Ureter (tissue), 1 donor: ENCODE results near the gene CD4. TPM values are rescaled to one million over a fixed set of nuclear protein-coding genes. Genes with fewer than 3 reads are reported as not detected.
A peak's percentile ranks its signal among the peaks of the same experiment; 100 is the strongest.

Experiments
- DNase-seq: peaks from one replicate; pipeline ENCODE4 v3.0.0-alpha.2; 2020; ENCODE audit warnings: low spot score
- total RNA-seq: library from RNA; stranded (reverse); gene quantifications from one replicate; pipeline ENCODE4 v1.2.4, GENCODE V29; 2023
- donor health status: DM: yes; HTN: yes; CAD: no.

The CD4 gene
- total RNA-seq, 1 donor from 2014 or later = 18.0 TPM

- no peak for DNase-seq
Observed at GRCh38 chr12:6778217-6778573, 11.1 kb upstream of the CD4 start.

GRCh38 chr12:6778574-6779550 lies 10.5 kb upstream of the CD4 start:
- DNase-seq = peak; percentile 96

DNA sequence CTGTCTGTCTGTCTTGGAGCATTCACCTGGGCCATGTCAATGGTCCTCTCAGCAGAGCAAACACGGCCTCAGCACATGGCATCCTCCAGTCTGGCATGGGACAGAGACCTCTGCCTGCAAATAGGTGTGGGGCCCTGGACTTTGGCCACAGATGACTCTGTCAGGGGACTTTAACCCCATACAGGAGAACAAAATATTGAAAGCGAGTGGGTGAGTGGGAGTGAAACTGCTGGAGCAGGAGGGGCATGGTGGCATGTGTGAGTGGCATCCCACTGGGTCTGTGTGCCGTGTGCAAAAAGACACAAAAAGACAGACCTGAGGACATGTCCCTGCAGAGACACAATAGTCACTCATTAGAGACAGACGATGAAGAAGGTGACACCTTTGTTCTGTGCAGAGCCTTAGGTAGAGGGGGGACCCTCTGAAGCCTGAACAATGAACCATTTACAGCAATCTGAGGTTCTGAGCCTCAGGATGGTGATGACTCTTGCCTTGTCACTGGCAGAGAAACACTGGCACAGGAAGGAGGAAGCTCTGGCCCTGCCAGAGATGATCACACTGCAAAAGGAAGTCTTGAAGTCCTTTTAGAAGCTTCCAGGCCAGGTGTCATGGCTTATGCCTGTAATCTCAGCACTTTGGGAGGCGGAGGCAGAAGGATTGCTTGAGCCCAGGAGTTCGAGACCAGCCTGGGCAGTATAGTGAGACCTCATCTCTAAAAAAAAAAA lies 9.5 kb upstream of the CD4 start:
- no peak for DNase-seq

- no peak for DNase-seq
Observed at GRCh38 chr12:6780573-6780972, 8.8 kb upstream of the CD4 start.

DNA sequence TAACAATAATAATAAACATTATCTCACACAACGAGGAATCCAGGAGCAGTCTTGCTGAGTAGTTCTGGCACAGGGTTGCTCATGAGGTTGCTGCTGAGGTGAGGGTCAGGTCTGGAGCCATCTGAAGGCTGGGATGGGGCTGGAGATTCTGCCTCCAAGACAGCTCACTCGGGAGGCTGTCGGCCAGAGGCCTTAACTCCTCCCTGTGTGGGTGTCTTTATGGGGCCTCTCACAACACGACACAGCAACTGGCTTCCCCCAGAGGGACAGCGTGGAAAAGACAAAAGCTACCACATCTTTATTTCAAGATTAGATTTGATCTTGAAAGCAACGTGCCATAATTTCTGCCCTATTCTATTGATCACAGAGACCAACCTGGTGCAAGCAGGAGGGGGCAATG lies 7.2 kb upstream of the CD4 start:
- no peak for DNase-seq

DNA sequence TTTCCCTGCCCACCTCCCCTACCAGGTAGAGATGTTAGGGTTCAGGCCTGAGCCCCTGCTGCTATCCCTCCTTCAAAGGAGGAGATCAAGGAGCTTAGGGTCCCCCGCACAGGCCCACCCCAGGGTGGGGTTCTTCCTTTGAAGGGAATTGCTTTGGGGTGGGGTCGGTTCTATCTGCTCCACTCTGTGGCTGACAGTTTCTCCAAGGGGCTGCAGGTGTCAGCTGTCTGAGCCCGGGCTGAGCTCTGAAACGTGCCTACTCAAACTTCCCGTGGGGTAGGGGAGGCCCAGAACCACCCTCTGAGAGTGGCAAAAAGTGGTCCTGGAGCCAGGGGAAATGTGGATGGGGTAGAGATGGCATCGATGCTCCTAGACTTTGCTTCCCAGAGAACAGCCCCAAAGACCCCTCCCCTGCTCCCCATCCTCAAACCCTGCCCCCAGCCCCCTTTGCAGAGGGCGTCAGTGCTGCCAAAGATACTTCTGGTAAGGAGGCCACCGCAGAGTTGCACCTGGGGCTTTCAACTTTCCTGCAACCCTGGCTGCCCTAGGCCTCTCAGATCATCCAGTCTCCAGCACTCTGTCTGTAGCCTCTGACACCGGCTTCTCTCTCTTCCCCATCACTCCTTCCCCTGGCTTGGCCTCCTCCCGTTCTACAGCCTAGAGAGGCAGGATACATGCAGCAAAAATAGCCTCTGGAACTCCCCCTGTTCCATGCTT lies 6.3 kb upstream of the CD4 start:
- DNase-seq = no peak

DNA sequence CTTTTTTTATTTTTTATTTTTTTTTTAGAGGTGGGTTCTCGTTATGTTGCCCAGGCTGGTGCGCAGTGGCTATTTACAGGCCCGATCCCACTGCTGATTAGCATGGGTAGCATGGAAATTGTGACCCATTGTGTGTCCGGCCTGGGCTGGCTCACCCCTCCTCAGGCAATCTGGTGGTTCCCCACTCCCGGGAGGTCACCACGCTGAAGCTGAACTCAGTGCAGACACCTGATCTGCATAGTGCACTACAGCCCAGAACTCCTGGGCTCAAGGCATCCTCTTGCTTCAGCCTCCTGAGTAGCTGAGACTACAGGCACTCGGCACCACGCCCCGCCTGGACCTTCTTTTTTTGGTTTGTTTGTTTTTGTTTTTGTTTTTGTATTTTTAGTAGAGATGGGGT lies 5.5 kb upstream of the CD4 start:
- no peak for DNase-seq

- DNase-seq = no peak
Observed at GRCh38 chr12:6784296-6784695, 5.0 kb upstream of the CD4 start.

GRCh38 chr12:6784761-6785160 lies 4.6 kb upstream of the CD4 start:
- DNase-seq = no peak

- DNase-seq = no peak
Observed at GRCh38 chr12:6786416-6787094, 2.8 kb upstream of the CD4 start.

DNA sequence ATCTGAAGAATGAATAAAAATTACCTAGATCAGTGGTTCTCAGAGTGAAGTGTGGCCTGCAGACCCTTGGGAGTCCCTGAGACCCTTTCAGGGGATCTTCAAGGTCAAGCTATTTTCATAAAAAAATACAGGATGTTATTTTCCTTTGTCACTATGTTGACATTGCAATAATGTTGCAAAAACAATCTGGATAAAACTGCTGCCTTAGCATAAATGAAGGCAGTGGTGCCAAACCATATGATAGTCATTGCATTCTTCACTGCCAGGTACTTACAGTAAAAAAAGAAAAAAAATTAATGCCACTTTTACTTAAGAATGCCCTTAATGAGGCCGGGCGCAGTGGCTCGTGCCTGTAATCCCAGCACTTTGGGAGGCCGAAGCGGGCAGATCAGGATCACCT lies 2.0 kb upstream of the CD4 start:
- DNase-seq = no peak

- DNase-seq = no peak
Observed at GRCh38 chr12:6790496-6791150, 1.3 kb downstream of the CD4 start.

GRCh38 chr12:6791931-6792520 lies 2.7 kb downstream of the CD4 start:
- no peak for DNase-seq

GRCh38 chr12:6792522-6793201 lies 3.3 kb downstream of the CD4 start:
- no peak for DNase-seq

- DNase-seq = no peak
Observed at GRCh38 chr12:6795088-6795487, 5.8 kb downstream of the CD4 start.

- DNase-seq = no peak
Observed at GRCh38 chr12:6796576-6796975, 7.2 kb downstream of the CD4 start.

GRCh38 chr12:6799147-6799546 lies 9.8 kb downstream of the CD4 start:
- DNase-seq = no peak

- no peak for DNase-seq
Observed at GRCh38 chr12:6807170-6807569, 17.8 kb downstream of the CD4 start.

- DNase-seq = no peak
Observed at GRCh38 chr12:6809056-6809455, 19.7 kb downstream of the CD4 start.

DNA sequence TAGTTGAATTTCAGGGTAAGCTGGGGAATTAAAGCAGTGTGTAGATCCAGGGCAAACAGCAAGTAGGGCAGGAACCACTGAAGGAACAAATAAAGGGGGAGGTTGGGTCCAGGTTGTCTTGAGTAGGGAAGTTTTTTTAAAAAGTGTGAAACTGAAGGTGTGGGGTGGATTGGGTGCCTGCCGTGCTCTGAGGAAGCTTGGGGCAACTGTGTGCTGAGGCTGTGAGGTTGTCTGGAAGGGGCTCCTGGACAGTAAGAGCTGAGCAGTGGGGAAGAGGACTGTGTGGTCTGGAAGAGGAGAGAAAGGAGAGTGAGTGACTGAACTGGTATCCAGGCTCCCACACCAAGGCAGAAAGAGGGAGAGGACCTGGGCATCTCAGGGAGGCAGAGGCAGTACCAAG lies 21.4 kb downstream of the CD4 start:
- DNase-seq = no peak
